ENCODE measurements around the gene CATSPER4.
"Not testable (repeated sequence)": the region's sequence is repeated elsewhere in the genome, so short reads cannot be mapped to it uniquely, and the experiment has no call there.

Gene CATSPER4

DNA sequence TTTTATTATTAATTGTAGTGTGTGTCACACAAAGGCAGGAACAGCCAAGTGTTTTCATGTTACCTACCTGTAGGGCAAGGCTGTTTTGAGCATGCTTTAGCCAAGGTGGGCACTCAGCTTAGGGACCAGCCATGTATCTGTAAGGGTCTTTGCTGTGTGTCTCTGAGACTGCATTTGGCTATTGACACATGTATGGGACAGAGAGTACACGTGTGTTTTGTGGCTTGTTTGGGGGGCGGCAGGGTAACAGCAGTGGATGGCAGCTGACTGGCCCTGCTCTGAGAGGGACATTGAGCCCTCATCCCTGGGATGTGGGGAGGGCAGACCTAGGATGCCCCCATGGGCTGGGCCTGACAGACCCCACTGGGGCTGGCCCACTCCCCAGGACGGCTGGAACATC, 6.9 kb downstream of the CATSPER4 start:
- DNase-seq, result no peak

DNA sequence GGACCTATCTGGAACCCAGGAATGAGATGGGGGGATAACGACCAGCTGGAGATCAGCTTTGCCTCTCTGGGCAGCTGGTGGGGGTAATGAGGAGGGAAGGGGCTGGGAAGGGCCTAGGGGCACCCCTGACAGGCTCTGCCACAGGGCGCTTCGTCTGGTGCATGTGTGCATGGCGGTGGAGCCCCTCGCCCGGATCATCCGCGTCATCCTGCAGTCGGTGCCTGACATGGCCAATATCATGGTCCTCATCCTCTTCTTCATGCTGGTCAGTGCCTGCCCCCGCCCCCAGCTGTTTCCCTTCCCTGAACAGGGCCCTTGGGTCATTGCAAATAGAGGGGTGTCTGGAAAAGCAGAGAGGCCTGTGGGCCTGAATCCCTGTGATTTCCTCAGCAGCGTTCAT, 7.4 kb downstream of the CATSPER4 start:
- DNase-seq, result no peak

DNA sequence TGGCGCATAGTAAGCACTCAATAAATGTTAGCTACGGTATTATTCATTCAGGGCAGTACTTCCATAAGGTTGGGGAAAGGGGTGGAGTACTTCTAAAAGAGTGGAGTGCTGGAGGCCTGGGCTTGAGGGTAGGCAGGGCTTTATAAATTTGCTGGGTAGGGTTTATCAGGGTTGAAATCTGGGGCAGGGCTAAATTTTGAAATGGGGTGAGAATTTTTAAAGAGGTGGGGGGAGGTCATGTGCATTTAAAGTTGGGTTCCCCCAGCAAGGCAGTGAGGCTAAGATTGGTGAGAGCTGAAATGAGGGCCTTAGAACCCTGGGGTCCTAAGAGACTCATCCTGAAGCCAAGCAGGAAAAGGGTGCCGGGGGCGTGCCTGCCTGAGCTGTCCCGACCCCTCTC, 10.0 kb downstream of the CATSPER4 start:
- no peak for DNase-seq

DNA sequence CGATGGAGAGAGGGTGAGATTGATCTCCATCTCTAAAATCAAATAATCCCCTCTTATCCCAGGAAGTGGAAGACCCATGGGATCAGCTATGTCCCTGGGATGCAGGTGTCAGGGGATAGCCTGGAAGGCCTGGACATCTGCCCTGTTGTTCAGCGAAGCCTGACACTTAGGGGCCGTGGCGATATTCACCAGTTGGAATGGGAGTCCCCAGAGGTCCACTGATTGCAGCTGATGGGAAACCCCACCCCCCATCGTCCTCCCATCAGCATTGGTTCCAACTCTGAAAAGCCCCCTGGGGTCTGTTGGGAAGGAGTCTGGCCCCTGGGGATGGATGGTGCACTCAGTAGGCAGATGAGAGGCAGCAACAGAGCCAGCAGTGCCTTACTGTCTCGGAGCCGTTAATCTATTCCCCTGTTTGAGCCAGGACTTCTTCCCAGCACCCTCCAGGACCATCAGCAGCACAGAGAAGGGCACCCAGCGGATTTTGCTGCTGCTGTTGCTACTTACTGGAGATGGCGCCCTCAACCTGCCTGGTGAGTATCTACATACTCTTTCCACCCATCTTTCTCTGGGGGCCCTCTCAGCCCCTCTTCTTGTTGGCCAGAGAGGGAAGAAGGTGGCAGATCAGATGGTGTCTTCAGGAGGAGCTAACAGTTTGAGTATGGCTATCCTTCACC, 13.4 kb downstream of the CATSPER4 start:
- no peak for DNase-seq

DNA sequence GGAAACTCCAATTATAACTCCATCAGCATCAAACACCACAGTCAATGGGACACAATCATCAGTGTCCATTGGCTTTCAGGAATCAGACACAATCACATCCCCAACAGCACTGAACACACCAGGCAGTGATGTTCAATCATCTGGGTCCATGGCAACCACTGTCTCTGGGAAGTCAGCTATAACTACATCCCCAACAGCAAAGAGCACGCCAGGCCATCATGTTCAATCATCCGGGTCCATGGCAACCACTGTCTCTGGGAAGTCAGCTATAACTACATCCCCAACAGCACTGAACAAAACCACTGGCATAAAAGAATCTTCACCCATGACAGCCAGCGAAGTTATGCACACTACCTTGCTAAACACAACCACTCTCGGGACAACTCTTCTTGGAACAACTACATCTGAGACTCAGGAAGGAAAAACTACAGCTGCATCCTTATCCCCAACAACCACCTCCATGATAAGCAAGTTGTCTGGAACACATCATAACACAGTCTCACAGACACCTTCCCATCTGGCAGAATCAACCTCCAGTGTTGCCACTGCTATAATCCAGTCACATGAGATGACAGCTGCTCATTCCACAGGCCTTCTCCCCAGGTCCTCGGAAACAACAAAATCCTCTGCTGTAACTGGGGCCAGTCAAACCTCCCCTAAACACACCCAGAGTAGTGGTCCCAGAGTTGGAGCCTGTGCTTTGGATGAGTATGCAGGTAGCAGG, 19.9 kb downstream of the CATSPER4 start:
- no peak for DNase-seq

DNA sequence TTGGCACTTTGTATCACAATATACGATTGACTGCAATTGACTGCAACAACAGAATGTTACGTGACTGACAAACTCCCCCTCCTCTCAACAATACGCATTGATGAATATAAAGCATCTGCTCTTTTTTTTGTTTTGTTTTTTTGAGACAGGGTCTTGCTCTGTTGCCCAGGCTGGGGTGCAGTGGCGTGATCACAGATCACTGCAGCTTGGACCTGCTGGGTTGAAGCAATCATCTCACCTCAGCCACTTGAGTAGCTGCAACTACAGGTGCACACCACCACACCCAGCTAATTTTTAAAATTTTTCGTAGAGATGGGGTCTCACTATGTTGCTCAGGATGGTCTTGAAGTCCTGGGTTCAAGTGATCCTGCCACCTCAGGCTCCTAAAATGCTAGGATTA, 22.3 kb downstream of the CATSPER4 start:
- no peak for DNase-seq

DNA sequence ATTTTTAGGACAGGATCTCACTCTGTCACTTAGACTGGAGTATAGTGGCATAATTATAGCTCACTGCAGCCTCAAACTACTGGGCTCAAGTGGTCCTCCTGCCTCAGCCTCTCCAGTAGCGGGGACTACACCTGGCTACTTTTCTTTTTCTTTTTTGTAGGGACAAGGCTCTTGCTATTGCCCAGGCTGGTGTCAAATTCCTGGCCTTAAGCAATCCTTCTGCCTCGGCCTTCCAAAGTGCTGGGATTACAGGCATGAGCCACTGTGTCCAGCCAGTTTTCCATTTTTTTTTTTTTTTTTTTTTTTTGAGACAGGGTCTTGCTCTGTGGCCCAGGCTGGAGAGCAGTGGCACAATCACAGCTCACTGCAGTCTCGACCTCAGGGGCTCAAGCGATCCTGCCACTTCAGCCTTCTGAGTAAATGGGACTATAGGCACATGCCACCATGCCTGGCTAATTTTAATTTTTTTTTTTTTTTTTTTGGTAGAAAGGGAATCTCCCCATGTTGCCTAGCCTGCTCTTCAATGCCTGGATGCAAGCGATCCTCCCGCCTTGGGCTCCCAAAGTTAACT, 23.0 kb downstream of the CATSPER4 start:
- no peak for DNase-seq

DNA sequence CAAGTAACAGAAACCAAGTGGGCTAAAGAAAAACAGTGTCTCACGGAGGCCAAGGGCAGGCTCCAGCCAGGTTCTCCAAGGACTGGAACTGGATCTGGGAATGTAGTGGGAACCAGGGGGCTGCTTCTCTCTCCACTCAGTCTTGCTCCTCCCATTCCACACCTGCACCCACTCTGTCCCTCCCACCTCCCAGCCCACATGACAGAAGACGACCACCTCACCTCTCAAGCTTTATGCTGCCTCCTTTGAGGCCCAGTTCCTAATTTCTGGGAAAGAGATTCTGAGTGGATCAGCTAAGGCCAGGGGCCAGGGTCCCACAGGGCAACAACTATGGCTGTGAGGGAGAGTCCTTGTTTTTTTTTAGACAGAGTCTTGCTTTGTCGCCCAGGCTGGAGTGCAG, 24.8 kb downstream of the CATSPER4 start:
- no peak for DNase-seq

DNA sequence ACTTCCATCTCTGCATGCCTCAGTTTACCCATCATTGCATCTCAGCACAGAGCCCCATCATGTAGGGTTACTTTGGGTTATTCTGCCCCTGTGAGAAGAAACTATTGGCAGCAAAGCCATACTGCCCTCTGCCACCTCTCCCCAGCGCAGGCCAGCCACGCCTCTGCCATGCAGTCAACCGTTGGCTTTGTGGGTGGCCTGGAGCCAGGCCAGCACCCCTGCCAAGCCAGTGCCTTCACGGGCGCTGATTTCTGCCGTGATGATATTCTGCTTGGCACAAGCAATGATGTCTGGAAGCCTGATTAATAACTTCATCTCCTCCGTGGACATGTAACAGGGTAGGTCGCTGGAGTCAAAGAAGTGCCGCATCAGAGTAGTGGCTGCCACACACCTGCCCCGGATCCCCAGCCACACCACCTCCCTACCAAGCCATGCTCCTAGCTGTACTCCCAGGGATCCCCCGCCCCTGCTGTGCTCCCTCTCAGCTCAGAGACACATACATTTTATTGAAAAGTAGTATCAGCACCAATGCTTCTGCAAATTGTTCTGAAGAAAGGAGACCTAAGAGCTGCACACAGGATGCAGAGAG, 28.6 kb downstream of the CATSPER4 start:
- peak in 1 of 2 experiments; percentile 69 for DNase-seq

DNA sequence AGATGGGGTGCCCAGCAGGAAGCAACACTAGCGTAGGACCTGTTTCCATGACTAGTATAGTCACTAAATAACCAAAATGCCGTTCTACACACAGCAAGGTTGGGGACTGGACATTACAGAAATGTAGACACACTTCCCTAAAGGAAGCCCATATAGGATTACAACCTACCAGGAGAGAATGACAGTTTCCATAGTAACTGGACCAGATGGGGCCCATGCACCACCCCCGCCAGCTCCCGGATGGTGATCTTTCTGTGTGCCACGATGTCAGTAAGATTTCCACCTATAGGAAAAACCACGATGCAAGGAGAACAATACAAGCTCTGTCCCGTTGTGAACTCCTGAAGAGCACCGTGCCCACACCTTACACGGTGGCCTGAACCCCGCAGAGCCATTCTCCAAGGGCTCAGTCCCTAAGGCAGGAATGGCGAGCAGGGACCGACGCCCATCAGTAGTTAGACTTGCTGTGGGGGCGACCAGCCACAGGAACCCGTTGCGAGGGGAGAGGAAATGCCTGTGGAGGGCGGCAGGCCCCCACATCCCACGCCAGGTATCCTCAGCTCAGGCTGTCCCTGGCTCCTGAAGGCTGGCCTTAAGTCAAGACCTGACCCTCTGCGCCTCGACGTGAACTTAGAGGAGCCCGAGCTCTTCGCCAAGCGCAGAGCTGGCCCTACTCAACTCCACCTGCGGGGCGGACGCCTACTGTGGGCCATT, 30.0 kb downstream of the CATSPER4 start:
- no peak for DNase-seq

DNA sequence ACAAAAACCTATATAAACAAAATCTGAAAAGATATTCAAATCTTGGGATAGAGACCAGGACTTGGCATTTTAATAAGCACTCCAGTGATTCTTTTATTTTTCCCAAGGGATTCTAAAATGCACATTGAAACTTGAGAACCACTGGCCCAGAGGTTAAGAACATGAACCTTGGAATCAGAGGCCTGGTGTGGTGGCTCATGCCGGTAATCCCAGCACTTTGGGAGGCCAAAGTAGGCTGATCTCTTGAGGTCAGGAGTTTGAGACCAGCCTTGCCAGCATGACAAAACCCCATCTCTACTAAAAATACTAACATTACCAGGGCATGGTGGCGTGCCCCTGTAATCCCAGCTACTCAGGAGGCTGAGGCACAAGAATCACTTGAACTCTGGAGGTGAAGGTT, 30.7 kb downstream of the CATSPER4 start:
- DNase-seq, result no peak

DNA sequence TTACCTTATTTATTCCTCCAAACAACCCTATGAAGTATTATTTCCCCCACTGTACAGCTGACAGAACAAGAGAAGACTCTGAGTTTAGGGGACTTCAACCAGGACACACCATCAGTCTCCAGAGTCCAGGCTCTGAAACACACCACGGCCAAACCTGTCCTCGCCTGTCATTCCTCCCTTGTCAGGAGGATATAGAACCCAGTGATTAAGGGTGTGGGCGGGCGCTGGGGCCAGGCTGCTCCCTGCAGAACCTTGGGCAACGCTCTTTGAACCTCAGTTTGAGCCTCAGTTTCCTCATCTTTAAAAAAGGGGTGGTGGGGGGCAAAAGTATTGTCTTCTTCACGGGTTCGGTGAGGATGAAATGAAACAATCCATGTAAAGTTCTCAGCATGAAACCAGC, 34.2 kb downstream of the CATSPER4 start:
- DNase-seq, result no peak

DNA sequence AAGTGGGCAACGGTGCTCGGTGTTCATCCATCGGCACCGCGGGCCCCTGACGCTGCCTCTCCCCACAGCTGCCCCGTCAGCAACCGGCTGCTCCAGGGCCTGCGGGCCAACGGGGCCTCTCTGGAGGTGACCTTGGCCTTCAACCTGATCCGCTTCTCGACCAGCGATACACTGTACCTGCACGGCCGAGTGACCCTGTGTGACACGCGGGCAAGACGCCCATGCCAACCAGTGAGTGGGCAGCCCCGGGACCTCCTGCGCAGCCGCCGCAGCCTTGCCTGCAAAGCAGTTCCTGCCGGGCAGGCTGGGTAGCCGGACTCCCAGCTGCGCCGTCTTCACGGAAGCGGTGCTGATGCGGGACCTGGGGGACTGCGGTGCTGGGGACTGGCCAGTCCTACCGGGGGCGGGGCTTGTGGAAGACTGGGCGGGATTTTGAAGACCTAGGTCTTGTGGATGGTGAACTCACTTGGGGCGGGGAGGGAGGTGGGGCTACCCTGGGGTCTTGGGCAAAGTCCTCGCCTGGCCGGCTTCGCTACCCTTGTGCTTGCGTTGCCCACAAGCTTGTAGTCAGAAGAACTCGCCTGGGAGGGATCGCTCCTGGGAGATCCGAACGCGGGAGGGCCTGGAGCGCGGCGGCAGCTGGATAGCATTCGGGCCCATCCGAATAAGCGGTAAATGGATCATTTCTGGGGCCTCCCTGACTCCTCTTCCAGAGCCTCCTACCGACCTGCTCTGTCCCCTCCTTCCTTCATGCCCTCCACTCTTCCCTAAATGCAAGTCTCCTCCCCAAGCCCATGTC, 34.8 kb downstream of the CATSPER4 start:
- DNase-seq, result no peak

DNA sequence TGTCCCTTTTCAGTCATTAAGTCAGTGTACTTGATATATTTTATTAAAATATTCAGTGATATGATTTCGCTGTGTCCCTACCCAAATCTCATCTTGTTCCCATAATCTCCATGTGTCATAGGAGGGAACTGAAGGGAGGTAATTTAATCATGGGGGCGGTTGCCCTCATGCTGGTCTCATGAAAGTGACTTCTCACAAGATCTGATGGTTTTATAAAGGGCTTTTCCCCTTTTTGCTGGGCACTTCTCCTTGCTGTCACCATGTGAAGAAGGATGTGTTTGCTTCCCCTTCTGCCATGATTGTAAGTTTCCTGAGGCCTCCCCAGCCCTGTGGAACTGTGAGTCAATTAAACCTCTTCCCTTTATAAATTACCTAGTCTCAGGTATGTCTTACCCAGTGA, 40.3 kb downstream of the CATSPER4 start:
- not testable (repeated sequence) for DNase-seq

DNA sequence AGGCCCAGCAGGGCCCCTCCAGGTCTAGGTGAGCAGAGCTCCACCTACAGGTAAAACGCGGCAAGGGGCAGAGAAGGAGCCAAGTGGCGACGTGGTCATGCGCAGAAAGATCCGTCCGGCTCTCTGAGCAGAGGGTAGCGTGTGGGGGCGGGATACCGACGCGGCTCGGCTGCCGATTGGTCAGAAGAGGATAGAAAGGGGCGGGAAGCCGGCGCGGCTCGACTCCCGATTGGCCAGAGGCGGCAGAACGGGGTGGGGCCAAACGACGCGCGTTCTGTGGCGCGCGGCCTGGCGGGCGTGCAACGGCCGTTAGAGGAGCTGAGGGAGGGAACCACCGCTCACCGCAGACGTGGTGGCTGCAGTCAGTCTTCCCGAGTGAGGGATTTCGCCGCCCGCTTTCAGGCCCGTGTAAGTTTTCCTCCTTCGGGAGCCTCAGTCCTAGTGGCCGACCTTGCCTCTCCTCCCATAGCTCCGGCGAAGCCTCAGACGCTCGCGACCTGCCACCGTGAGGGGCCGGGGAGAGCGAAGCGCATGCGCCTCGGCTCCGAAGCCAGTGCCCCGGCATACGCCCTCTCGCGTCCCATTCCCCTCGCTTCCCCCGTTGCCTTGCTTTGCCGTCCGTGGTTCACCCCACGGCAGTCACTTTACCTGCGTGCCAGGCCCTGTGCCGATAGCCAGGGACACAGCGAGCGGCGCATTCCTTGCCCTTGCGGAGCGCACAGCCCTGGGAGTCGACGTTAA, 43.7 kb downstream of the CATSPER4 start, which contains the start of gene CEP85:
TSS of gene CEP85 (plus strand) at position 298 of the 741 bp plus-strand sequence. CDS start 5,584 bp downstream, outside the sequence.
- peak; percentile 98 to 99 for DNase-seq

DNA sequence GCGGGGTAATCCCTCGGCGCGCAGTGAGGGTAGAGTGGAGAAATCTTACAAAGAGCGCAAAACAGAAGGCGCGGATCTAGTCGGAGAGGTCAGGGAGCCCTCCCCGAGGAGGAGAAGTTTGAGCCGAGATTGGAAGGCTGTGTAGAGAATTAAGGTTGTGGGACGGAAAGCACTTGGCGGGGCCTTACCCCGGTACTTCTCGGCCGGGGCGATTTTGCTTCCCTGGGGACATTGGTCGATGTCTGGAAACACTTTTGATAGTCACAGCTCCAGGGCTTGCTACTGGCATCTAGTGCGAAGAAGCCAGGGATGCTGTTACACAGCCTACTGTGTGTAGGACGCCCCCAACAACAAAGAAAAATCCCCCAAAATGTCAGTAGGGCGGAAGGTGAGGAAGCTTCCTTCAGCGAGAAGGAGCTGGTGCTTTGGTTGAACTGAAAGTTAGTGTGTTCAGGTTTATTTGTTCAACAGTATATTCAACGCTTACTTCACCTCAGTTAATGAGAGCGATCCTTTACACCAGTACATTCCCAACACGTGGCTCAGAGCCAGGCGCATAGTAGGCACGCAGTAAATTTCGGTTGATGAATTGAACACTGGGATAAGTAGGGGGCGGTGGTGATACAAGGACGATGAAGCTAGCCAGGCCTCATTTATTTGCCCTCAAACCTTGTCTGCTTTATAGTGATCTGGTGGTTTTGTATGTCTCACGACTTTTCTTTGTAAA, 44.4 kb downstream of the CATSPER4 start:
- peak; percentile 23 to 36 for DNase-seq

DNA sequence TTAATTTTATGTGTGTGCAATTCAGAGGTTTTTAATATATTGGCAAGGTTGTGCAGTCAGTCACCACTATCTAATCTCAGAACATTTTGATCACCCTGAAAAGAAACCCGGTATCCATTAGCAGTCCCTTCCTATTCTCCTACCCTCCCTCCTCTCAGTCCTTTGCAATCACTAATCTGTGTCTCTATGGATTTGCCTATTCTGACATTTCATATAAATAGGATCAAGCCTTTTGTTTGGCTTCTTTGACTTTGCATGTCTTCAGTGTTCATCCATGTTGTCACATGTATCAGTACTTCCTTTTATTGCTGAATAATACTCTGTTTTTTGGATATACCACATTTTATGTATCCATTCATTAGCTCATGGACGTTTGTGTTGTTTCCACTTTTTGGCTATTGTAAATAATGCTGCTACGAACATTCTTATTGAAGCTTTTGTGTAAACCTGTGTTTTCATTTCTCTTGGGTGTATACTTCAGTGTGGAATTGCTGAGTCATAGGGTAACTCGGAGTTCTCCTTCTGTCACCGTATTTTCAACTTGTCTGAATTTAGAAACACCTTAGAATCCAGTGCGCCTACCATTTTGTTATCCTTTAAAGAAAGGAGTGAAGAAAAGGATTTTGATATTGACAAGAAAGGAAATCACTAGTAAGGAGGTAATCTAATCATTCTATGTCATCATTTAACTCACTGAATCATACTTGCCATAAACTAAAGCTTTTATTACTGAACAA, 47.0 kb downstream of the CATSPER4 start:
- DNase-seq, result peak in 1 of 2 experiments; percentile 19

DNA sequence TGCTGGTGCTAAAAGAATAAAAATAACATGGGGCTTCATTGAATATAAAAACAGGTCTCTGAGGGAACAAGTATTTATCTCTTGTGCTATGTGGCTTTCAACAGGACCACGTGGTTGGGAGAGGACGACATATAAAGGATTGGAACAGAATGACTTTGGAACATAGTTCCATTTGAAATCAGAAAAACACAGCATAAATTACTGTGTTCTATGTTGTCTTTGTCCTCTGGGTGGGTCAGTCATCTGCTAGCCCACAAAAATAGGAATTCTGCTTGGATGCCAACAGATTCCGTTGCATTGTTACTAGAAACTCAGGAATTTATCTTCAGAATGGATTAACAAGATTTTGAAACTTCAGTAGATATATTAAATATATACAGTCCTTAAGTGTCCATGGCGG, 49.5 kb downstream of the CATSPER4 start:
- DNase-seq, result no peak
